Stomach smooth muscle (tissue), 2 donors: ENCODE results near the gene DCP1A.
"Not testable (repeated sequence)": the region's sequence is repeated elsewhere in the genome, so short reads cannot be mapped to it uniquely, and the experiment has no call there.

Experiments
- H3K27ac ChIP-seq: one replicate; pipeline ENCODE4 v1.7.0; 2013; ENCODE audit warnings: mild to moderate bottlenecking, low read length, inconsistent platforms
- H3K27me3 ChIP-seq, 2 donors: one replicate each; pipeline ENCODE4 v1.7.0; 2013; ENCODE audit warnings: low read length in 2 of 2; ENCODE audit not compliant: insufficient read depth in 2 of 2, control insufficient read depth in 1 of 2
- H3K36me3 ChIP-seq, 2 donors: one replicate each; pipeline ENCODE4 v1.7.0; 2013; ENCODE audit warnings: low read length in 2 of 2; ENCODE audit not compliant: control insufficient read depth in 2 of 2, insufficient read depth in 2 of 2
- H3K4me1 ChIP-seq: one replicate; pipeline ENCODE4 v1.7.0; 2013; ENCODE audit warnings: low read length; ENCODE audit not compliant: control insufficient read depth, insufficient read depth
- H3K4me3 ChIP-seq, 2 donors: one replicate each; pipeline ENCODE4 v1.7.0; 2013; ENCODE audit warnings: low read length in 2 of 2
- H3K9ac ChIP-seq, 2 donors: one replicate each; pipeline ENCODE4 v1.7.0; 2013; ENCODE audit warnings: low read length in 2 of 2, mild to moderate bottlenecking in 1 of 2
- H3K9me3 ChIP-seq, 2 donors: one replicate each; pipeline ENCODE4 v1.7.0; 2013; ENCODE audit warnings: low read length in 2 of 2; ENCODE audit not compliant: control insufficient read depth in 2 of 2
- donor health status: healthy.
- donor health status: Pancreatic carcinoma.

Gene DCP1A

GRCh38 chr3:53347261-53348064 lies at the start of gene DCP1A:
Gene DCP1A (minus strand): TSS chr3:53347543. CDS start chr3:53347517, 26 bp downstream.
- H3K4me3 ChIP-seq = peak within 1 kb of the TSS; percentile 81 to 97
- no peaks in the 10 kb centered on the region for H3K9me3 ChIP-seq
- H3K9ac ChIP-seq = peak within 1 kb of the TSS; percentile 97 to 98
- no peaks in the 10 kb centered on the region for H3K27me3 ChIP-seq
- no peaks in the 10 kb centered on the region for H3K36me3 ChIP-seq
- peak within 1 kb of the TSS; percentile 95 for H3K27ac ChIP-seq
- H3K4me1 ChIP-seq = no peaks in the 10 kb centered on the region

- H3K27me3 ChIP-seq = no peaks in the 10 kb centered on the region
- H3K27ac ChIP-seq = no peak overlapping the region
- no peak overlapping the region for H3K4me3 ChIP-seq
- H3K9me3 ChIP-seq = no peaks in the 10 kb centered on the region
- no peak overlapping the region for H3K9ac ChIP-seq
- H3K4me1 ChIP-seq = no peaks in the 10 kb centered on the region
- H3K36me3 ChIP-seq = no peaks in the 10 kb centered on the region
Measured at GRCh38 chr3:53384465-53385423, 37.4 kb upstream of the DCP1A start.

- Histone ChIP-seq H3K27me3 (no peaks in the 10 kb centered on the region), H3K4me3 (no peak overlapping the region), H3K9ac (no peak overlapping the region), H3K27ac (no peak overlapping the region), H3K4me1 (no peaks in the 10 kb centered on the region), H3K36me3 (no peaks in the 10 kb centered on the region), H3K9me3 (no peaks in the 10 kb centered on the region)
Measured at GRCh38 chr3:53382106-53382505, 34.8 kb upstream of the DCP1A start.

GRCh38 chr3:53380306-53380705 lies 33.0 kb upstream of the DCP1A start:
- no peak overlapping the region for H3K9ac ChIP-seq
- no peaks in the 10 kb centered on the region for H3K9me3 ChIP-seq
- no peaks in the 10 kb centered on the region for H3K36me3 ChIP-seq
- no peak overlapping the region for H3K4me3 ChIP-seq
- no peak overlapping the region for H3K27ac ChIP-seq
- no peaks in the 10 kb centered on the region for H3K27me3 ChIP-seq
- H3K4me1 ChIP-seq = no peaks in the 10 kb centered on the region

GRCh38 chr3:53379898-53380297 lies 32.6 kb upstream of the DCP1A start:
- Histone ChIP-seq H3K9me3 (no peaks in the 10 kb centered on the region), H3K4me3 (no peak overlapping the region), H3K27ac (no peak overlapping the region), H3K36me3 (no peaks in the 10 kb centered on the region), H3K4me1 (no peaks in the 10 kb centered on the region), H3K27me3 (no peaks in the 10 kb centered on the region), H3K9ac (no peak overlapping the region)

- H3K27me3 ChIP-seq = no peaks in the 10 kb centered on the region
- no peaks in the 10 kb centered on the region for H3K4me1 ChIP-seq
- H3K4me3 ChIP-seq = no peak overlapping the region
- H3K36me3 ChIP-seq = no peaks in the 10 kb centered on the region
- H3K9ac ChIP-seq = no peak overlapping the region
- H3K27ac ChIP-seq = no peak overlapping the region
- no peaks in the 10 kb centered on the region for H3K9me3 ChIP-seq
Measured at GRCh38 chr3:53377794-53378193, 30.5 kb upstream of the DCP1A start.

- H3K9me3 ChIP-seq = no peaks in the 10 kb centered on the region
- H3K9ac ChIP-seq = no peak overlapping the region
- no peak overlapping the region for H3K27ac ChIP-seq
- H3K4me1 ChIP-seq = no peaks in the 10 kb centered on the region
- H3K4me3 ChIP-seq = no peak overlapping the region
- no peaks in the 10 kb centered on the region for H3K27me3 ChIP-seq
- H3K36me3 ChIP-seq = no peaks in the 10 kb centered on the region
Measured at GRCh38 chr3:53376679-53377078, 29.3 kb upstream of the DCP1A start.

GRCh38 chr3:53375019-53375418 lies 27.7 kb upstream of the DCP1A start:
- H3K4me3 ChIP-seq = no peak overlapping the region
- H3K4me1 ChIP-seq = no peaks in the 10 kb centered on the region
- H3K9me3 ChIP-seq = no peaks in the 10 kb centered on the region
- H3K27me3 ChIP-seq = peaks cover 0 to 2% of the 10 kb centered on the region in 2 donors
- no peak overlapping the region for H3K27ac ChIP-seq
- H3K36me3 ChIP-seq = no peaks in the 10 kb centered on the region
- H3K9ac ChIP-seq = no peak overlapping the region

- H3K27ac ChIP-seq, H3K9ac ChIP-seq, H3K4me1 ChIP-seq, H3K4me3 ChIP-seq, H3K9me3 ChIP-seq, H3K27me3 ChIP-seq, H3K36me3 ChIP-seq: not testable (repeated sequence)
Measured at GRCh38 chr3:53370719-53371118, 23.4 kb upstream of the DCP1A start.

GRCh38 chr3:53361852-53362251 lies 14.5 kb upstream of the DCP1A start:
- Histone ChIP-seq H3K4me3 (no peak overlapping the region), H3K9me3 (no peaks in the 10 kb centered on the region), H3K27me3 (no peaks in the 10 kb centered on the region)

More at GRCh38 chr3:53361852-53362251, 14.5 kb upstream of the DCP1A start:
- Histone ChIP-seq H3K4me1 (no peaks in the 10 kb centered on the region), H3K27ac (no peak overlapping the region), H3K9ac (no peak overlapping the region), H3K36me3 (no peaks in the 10 kb centered on the region)
